NCI-H1105 (cell line): ENCODE results near the gene TXNDC5.

Experiments
- DNase-seq: peaks from one replicate; lab custom pipeline; 2025; lab: John Stamatoyannopoulos, UW

The TXNDC5 gene

DNA sequence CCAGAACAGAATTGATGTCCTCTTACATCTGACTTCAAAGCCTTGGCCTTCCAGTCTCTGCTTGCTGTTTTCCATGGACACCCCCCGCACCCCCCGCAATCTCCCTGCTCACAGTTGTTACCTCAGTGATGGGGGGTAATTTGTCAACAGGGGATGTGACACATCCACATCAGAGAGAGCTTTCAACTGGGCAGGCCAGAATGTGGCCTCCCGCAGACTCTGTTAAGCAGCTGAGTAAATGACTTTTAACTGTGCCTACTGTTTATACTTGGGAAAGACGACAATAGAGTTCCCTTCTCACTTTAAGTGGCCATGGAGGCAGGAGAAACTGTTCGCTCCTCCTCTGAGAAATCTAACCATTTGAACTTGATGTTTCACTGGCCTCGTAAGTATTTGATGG, 51.0 kb downstream of the TXNDC5 start:
- DNase-seq = no peak

DNA sequence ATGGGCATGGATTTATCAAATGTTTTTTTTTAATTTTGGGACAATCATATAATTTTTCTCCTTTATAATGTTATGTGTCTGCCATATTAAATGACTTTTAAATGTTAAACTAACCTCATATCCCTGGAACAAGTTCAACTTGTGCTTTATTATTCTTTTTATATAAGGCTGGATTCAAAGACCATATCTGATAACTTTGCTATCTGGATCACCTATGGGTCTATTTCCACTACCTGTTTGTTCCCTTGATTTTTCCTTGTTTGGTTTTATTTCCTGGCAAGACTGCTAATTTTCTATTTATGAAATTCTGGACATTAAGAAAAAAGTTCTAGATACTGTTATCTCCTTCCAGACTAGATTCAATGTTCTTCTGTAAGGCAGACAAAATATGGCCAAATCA, 58.8 kb downstream of the TXNDC5 start:
- no peak for DNase-seq

DNA sequence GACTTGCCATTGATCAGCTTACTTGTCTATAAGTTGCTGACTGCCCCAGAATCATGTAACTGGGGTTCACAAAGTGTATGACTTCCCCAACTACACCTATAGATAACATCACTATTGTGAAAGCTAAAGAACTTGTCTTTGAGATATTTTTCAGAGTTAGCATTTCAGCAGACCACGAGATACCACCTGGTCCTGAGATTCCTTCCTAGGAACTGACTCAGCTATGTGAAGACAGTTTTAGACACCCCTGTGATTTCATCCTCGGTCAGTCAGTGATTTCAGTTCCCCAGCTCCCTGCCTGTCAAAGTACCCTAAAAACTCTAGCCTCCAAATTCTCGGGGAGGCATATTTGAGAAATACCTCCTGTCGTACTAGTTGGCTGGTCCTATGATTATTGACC, 62.4 kb downstream of the TXNDC5 start:
- DNase-seq = no peak

DNA sequence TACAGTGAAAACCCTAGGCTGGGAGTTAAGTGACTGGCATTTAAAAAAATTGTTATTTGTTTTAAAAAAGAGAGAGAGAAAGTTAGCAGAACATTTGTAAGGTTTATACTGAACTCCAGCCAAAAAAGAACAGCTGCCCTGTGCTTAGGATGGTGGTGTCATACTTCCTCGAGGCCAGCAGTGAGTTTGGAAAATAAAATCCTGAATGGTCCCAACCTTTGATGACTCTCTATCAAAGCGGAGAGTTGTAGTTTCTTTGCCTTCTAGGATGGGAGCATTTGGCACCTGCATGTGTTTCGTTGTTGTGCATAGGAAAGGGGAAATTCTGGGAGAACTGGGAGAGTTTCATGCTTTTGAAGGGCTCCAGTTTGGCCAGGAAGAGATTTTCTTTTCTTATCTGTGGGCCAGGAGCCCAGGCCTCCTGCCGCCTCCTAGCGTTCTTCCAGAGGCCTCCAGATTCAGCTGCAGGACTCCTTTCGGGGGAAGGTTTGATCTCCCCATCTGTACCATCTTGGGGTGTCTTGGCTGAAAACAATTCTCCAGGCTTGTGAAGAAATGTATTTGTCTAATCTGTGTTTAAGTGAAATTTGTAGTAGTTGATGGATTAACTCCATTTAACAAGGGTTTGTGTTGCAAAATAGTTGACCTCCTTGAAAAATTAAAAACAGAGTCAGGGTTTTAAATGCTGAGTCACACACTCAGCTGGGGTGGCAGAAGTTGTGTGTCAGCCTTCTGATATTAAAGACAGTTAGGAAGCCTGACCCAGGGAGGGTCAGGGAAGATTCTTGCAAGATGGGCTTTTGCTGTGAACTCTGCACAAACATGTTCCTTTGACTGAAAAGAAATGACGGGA, 63.4 kb downstream of the TXNDC5 start:
- no peak for DNase-seq

DNA sequence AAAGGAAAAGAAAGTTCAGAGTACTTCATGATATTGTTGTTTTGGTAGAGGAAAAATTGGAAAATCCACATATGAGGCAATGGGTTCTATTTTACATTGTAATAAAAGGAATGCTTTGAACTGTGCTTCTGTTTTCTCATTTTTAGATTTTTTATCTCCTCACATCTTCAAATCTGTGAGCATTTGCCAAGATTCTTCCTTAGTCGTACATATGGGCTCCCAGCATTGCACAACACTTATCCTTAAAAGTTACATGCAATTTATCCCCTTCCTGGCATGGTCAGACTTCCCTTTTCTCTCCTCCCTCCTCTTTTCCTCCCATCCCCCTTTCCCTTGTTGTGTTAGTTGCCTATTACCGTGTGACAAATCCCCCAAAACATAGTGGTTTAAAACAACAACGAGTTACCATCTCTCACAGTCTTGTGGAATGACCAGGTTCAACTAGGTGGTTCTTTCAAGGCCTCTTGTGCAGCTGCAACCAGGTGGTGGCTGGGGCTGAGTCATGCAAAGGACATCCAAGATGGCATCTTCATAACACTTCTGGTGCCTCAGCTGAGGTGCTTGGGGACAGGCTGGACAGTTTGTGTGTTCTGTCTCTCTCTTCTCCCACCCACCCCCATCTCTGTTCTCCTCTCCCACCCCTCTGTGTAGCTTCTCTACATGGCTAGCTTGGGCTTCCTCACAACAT, 68.7 kb downstream of the TXNDC5 start:
- DNase-seq = no peak

DNA sequence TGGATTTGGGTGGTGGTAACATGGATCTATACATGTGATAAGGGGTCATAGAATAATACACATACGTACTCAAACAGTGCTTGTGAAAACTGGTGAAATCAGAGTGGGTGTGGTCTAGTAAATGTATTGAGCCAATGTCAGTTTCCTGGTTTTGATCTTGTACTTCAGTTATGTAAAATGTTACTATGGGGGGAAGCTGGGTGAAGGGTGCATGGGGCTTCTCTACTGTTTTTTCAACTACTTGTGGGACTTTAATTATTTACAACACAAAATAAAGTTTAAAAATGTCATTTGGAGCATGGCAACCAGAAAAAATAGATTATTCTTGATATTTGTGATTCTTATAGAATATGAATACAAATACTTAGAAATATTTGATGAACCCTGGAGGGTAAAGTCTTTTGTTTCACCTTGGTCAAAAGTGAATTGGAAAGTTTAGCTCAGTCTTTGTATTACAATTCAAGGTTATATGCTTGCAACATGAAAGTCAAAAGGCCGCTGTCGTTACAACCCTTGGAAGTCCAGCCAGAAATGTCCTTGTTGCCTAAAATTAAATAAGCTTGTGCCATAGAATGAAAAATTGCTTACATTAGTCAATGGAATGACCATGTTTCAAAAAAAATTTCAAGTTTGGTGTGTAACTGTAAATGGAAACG, 74.1 kb downstream of the TXNDC5 start:
- DNase-seq = no peak

DNA sequence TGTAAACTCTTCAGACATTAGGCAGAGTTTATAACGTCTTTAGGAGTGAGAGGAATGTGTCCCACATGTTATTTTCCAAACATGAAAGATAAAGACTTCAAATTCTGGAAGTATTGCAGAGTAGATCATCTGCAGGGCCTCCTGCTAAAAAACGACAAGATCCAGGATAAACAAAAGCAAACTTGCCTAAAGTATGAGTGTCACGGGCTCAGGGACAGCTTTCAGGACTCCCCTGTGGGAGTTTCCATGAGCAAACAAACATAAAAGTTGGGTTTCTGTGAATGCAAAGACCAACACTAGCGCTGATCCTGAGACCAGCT, 76.9 kb downstream of the TXNDC5 start:
- DNase-seq = no peak

DNA sequence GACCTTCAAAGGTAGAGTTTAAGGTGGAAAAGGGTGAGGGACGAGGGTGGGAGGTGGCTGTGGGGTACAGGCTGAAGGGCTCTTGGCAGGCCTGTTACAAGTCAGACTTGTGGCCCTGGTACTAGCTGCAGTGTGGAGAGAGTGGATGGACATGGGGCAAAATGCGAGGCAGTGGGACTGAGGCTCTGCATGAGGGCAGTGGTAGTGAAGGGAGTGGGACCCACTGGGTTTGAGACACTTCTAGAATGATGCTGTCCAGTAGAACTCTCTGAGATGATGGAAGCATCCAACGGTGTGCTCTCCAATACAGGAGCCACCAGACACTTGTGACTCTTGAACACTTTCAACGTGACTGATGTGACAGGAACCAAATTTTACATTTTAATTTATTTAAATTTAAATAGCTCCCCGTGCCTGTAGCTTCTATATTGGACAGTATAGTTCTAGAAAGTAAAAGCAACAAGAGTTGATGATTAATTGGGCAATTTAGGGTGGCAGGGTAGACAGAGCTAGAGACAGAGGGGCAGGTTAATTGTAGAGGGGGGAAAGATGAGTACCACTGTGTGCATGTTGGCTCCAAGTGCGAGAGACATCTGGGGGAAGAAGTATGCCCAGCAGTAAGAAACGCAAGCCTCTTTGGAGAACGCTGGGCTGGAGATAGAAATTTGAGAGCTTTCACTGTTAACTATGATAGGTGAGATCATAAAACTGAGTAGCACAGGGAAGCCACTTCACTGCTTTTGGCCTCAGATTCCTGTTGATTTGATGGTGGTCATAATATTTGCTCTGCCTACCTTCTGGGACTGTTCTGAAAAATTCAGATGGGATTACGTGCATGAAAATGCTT, 77.5 kb downstream of the TXNDC5 start:
- DNase-seq = no peak
